Left cardiac atrium (tissue), 2 donors: ENCODE measurements around the gene USP9Y. TPM values are rescaled to one million over a fixed set of nuclear protein-coding genes. Genes with fewer than 3 reads are reported as not detected.

ENCODE experiments used
- total RNA-seq, 2 donors: library from RNA; stranded (reverse); fragmentation: NEBNext Ultra II Directional; extraction: Animal tissue kit (Norgen Biotek cat#: 25700); gene quantifications; one replicate each; pipeline ENCODE4 v1.2.1, GENCODE V29; 2021
- donor health status: DM: no; HTN: yes; CAD: no; lungs with severe emphysema.
- donor health status: DM: yes; HTN: yes; CAD: no.

Gene USP9Y
- total RNA-seq, 2 donors from 2014 or later: 13.6 TPM; not detected in 1

Other genes with a start within 250 kb of the USP9Y start
- 10 to 100 TPM in 1 of 2 donors, not detected in 1; 35.4 TPM for gene DDX3Y, start 203.6 kb downstream of the USP9Y start, total RNA-seq